Measurements from ENCODE around the gene SBNO1.

SBNO1 gene

DNA sequence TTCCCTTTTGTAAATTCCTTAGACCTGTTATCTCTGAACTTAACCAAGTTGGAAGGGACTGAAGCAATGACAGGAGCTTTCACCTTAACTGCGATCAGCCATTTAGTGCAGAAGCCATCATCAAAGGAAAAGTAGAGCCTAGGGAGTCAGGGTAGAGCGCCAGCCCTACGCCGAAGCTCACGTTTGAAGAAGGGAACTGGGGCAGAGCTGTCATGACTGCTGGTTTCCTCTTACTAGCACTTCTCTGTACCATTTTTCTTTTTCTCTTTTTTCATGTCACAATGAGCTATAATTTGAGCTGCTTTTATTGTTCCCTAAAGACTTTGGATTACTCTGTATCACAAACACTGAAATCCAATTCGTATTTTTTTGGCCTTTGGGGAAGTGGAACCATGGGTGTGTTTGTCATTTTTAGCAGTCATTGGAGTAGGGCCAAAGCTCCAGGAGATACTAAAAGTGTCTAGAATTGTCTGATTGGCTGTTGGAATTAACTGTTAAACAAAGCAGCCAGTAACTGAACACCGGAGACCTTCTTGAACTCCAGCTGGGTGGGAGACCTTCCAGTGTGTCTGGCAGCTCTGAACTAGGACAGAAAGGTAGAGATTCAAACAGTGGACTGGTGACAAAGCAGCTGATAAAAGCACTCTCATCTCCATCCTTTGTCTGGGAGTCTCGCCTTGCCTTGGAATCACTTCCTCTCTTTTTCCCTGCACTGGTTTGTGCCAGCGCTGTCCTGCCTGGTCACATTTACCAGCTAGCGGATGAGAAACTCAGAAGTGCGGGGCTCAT is 122.3 kb downstream of the SBNO1 start:
- DNase-seq, result no peak
